AG09309 (cell line): ENCODE measurements around the gene DENND10.
"Not testable (repeated sequence)": the region's sequence is repeated elsewhere in the genome, so short reads cannot be mapped to it uniquely, and the experiment has no call there.

Source experiments
- DNase-seq: peaks from one replicate; pipeline ENCODE4 v3.0.0-alpha.2; 2010; ENCODE audit warnings: low read depth
- H3K4me3 ChIP-seq: 2 replicates; pipeline ENCODE4 v1.5.1; 2011; ENCODE audit warnings: mild to moderate bottlenecking, low read depth, low read length, moderate library complexity; ENCODE audit not compliant: control insufficient read depth
- CTCF ChIP-seq: IDR thresholded peaks from 2 replicates; pipeline ENCODE4 v1.5.1; 2011; ENCODE audit warnings: mild to moderate bottlenecking, low read depth, low read length, inconsistent platforms; ENCODE audit not compliant: insufficient read depth, control insufficient read depth; ENCODE audit errors: missing control alignments

DENND10 gene

GRCh38 chr10:119133949-119134348, 30.0 kb downstream of the DENND10 start:
- no peak for DNase-seq
- TF ChIP-seq CTCF, result no peak
- no peak overlapping the region for H3K4me3 ChIP-seq

- DNase-seq, result peak; percentile 80
- no peak for TF ChIP-seq CTCF
- no peak overlapping the region for H3K4me3 ChIP-seq
These were observed 31.6 kb downstream of the DENND10 start for GRCh38 chr10:119135513-119135881.

- no peak overlapping the region for H3K4me3 ChIP-seq
- TF ChIP-seq CTCF, result no peak
- DNase-seq, result no peak
These were observed 32.2 kb downstream of the DENND10 start for GRCh38 chr10:119136084-119136483.

- not testable (repeated sequence) for DNase-seq
These were observed 34.0 kb downstream of the DENND10 start for GRCh38 chr10:119137878-119138277.

GRCh38 chr10:119138346-119139306, 34.7 kb downstream of the DENND10 start:
- no peak for TF ChIP-seq CTCF
- no peak overlapping the region for H3K4me3 ChIP-seq
- DNase-seq, result no peak

More at GRCh38 chr10:119137878-119138277, 34.0 kb downstream of the DENND10 start:
- H3K4me3 ChIP-seq, result not testable (repeated sequence)

- peak; percentile 74 for TF ChIP-seq CTCF
- no peak for DNase-seq
- no peak overlapping the region for H3K4me3 ChIP-seq
These were observed 35.7 kb downstream of the DENND10 start for GRCh38 chr10:119139464-119140067.

GRCh38 chr10:119140603-119141245, 36.8 kb downstream of the DENND10 start:
- no peak overlapping the region for H3K4me3 ChIP-seq
- no peak for TF ChIP-seq CTCF
- no peak for DNase-seq
